HepG2 (cell line): ENCODE measurements around the gene CTIF. TPM values are rescaled to one million over a fixed set of nuclear protein-coding genes. Genes with fewer than 3 reads are reported as not detected.
A peak's percentile ranks its signal among the peaks of the same experiment; 100 is the strongest.

Experiments
- ATAC-seq: fragments of 200-7000 bp; cut with Tn5 transposase; 3 replicates; pipeline ENCODE4 v1.9.1; 2020; ENCODE audit warnings: mild to moderate bottlenecking, moderate library complexity
- Bru-seq: library from RNA; stranded (reverse); fragments of 400-500 nt; gene quantifications from one replicate; lab custom pipeline; 2021; lab: Mats Ljungman, UMichigan
- BruChase-seq, 2 experiments: library from RNA; stranded (reverse); fragments of 400-500 nt; gene quantifications; one replicate each; lab custom pipeline; 2021; lab: Mats Ljungman, UMichigan
- BruUV-seq: library from RNA; stranded (reverse); fragments of 400-500 nt; replicated peaks from 2 replicates; lab custom pipeline; 2021; lab: Mats Ljungman, UMichigan
- CTCF ChIA-PET: fragments of 300-600 bp; formaldehyde crosslinking; extraction: SDS; loops from one replicate; lab custom pipeline; 2021; ENCODE audit warnings: low total read pairs, inconsistent platforms, low intra/inter-chr PET ratio; lab: Yijun Ruan, JAX
- POLR2A ChIA-PET: fragments of 350-600 bp; sonication (Branson Sonifier 250); formaldehyde crosslinking; loops from one replicate; lab custom pipeline; 2020; ENCODE audit warnings: antibody characterized with exemption, inconsistent platforms; lab: Yijun Ruan, JAX
- DNase-seq: peaks from one replicate; pipeline ENCODE4 v3.0.0-alpha.2; 2015; ENCODE audit warnings: low spot score
- FAIRE-seq: peaks from 3 replicates; lab custom pipeline; 2011; peaks lifted over from hg19 to GRCh38; lab: Jason Lieb, UNC
- H2AFZ ChIP-seq: one replicate; pipeline ENCODE4 v1.6.1; 2011; ENCODE audit warnings: low read length, inconsistent platforms
- H3K27ac ChIP-seq: fragments of 300-600 bp; 3 replicates; pipeline ENCODE4 v1.8.0; 2011; ENCODE audit warnings: mixed run types, mild to moderate bottlenecking, mixed read lengths, low read length, inconsistent platforms; ENCODE audit not compliant: insufficient read depth; ENCODE audit errors: extremely low read length
- H3K27me3 ChIP-seq, 2 experiments: fragments of 200-600 bp in 1 of 2; 2 replicates in 1 of 2; 3 replicates in 1 of 2; pipeline versions ENCODE4 v1.6.0 to v1.8.0; 2011; ENCODE audit warnings: low read length in 2 of 2, mild to moderate bottlenecking in 2 of 2, moderate library complexity in 2 of 2, inconsistent platforms in 1 of 2; ENCODE audit not compliant: insufficient read depth in 2 of 2, control insufficient read depth in 1 of 2
- H3K36me3 ChIP-seq, 2 experiments: fragments of 200-600 bp in 1 of 2; replicated peaks in 1 of 2; 2 replicates in 1 of 2; 3 replicates in 1 of 2; pipeline versions ENCODE4 v1.5.1 to v1.8.0; 2011; ENCODE audit warnings: low read length in 2 of 2, inconsistent platforms in 1 of 2; ENCODE audit not compliant: insufficient read depth in 2 of 2, control insufficient read depth in 1 of 2
- H3K4me1 ChIP-seq: 2 replicates; pipeline ENCODE4 v1.5.1; 2012; ENCODE audit warnings: low read length, inconsistent platforms; ENCODE audit not compliant: insufficient read depth
- H3K4me2 ChIP-seq: 2 replicates; pipeline ENCODE4 v1.6.0; 2011; ENCODE audit warnings: low read depth, low read length, inconsistent platforms
- H3K4me3 ChIP-seq, 3 experiments: fragments of 200-600 bp in 1 of 3; sonication (generic), shearing (Covaris generic) in 1 of 3; replicated peaks in 1 of 3; 2 replicates each; pipeline ENCODE4 v1.5.1; 2011 to 2016; ENCODE audit warnings: low read length in 3 of 3, inconsistent platforms in 2 of 3, low read depth in 2 of 3, mild to moderate bottlenecking in 2 of 3, control low read depth in 1 of 3, mixed read lengths in 1 of 3; ENCODE audit not compliant: insufficient read depth in 1 of 3
- H3K79me2 ChIP-seq: one replicate; pipeline ENCODE4 v1.6.1; 2011; ENCODE audit warnings: low read length, inconsistent platforms; ENCODE audit not compliant: insufficient read depth
- H3K9ac ChIP-seq: 2 replicates; pipeline ENCODE4 v1.6.0; 2011; ENCODE audit warnings: mild to moderate bottlenecking, low read depth, low read length, inconsistent platforms; ENCODE audit not compliant: insufficient read depth
- H3K9me3 ChIP-seq: 2 replicates; pipeline ENCODE4 v1.5.1; 2012; ENCODE audit warnings: mild to moderate bottlenecking, low read length
- H4K20me1 ChIP-seq: 2 replicates; pipeline ENCODE4 v1.6.0; 2011; ENCODE audit warnings: inconsistent platforms, mild to moderate bottlenecking, low read length, moderate library complexity; ENCODE audit not compliant: insufficient read depth
- ESRRA ChIP-seq: sonication (generic); formaldehyde crosslinking; IDR thresholded peaks from 2 replicates; pipeline ENCODE4 v1.5.1; 2020; ENCODE audit warnings: mild to moderate bottlenecking, low read depth, missing genetic modification reagents
- HOXD1 ChIP-seq: sonication (generic); formaldehyde crosslinking; IDR thresholded peaks from 2 replicates; pipeline ENCODE4 v1.5.0; 2020; ENCODE audit warnings: missing genetic modification reagents
- NAIF1 ChIP-seq: sonication (generic); formaldehyde crosslinking; IDR thresholded peaks from 2 replicates; pipeline ENCODE4 v1.5.0; 2020; ENCODE audit warnings: mild to moderate bottlenecking, missing genetic modification reagents, borderline replicate concordance
- RXRA ChIP-seq: sonication (generic); formaldehyde crosslinking; IDR thresholded peaks from 2 replicates; pipeline ENCODE4 v1.5.1; 2020; ENCODE audit warnings: missing genetic modification reagents
- SNAI1 ChIP-seq: sonication (generic); formaldehyde crosslinking; IDR thresholded peaks from 2 replicates; pipeline ENCODE4 v1.5.0; 2020; ENCODE audit warnings: mild to moderate bottlenecking, missing genetic modification reagents, borderline replicate concordance
- ZBTB3 ChIP-seq: sonication (generic); formaldehyde crosslinking; IDR thresholded peaks from 2 replicates; pipeline ENCODE4 v1.4.0; 2020; ENCODE audit warnings: low read depth, mild to moderate bottlenecking, moderate library complexity, missing genetic modification reagents, borderline replicate concordance
- ZNF251 ChIP-seq: sonication (generic); formaldehyde crosslinking; IDR thresholded peaks from 2 replicates; pipeline ENCODE4 v1.9.0; 2021; ENCODE audit warnings: mild to moderate bottlenecking, missing genetic modification reagents
- ZSCAN29 ChIP-seq: sonication (generic); formaldehyde crosslinking; conservative IDR thresholded peaks from 2 replicates; pipeline ENCODE4 v1.4.0; 2020; ENCODE audit warnings: mild to moderate bottlenecking, missing genetic modification reagents
- WGBS: methylation state at CpG from one replicate; pipeline ENCODE4 v1.1.6; 2017; ENCODE audit warnings: low lambda C conversion rate; 5-methylcytosine and 5-hydroxymethylcytosine counted together
- in situ Hi-C: cut with HindIII; loops from 2 replicates; pipeline ENCODE4 v1.10.0; 2017; ENCODE audit warnings: low pct_unique_long_range_greater_than_20kb; ENCODE audit not compliant: extremely low pct_ligation_motif_present
- intact Hi-C: fragments of 100-400 bp; cut with micrococcal nuclease; formaldehyde crosslinking; loops from one replicate; pipeline ENCODE4 v1.10.0; 2022; ENCODE audit not compliant: unreplicated experiment
- long read RNA-seq, 2 experiments: library from RNA in 1 of 2; library from polyadenylated mRNA in 1 of 2; stranded (forward) in 1 of 2; unstranded in 1 of 2; transcript quantifications; one replicate each; pipeline ENCODE4 v2.0.0, GENCODE V29; 2019 to 2022
- polyA minus RNA-seq, 3 experiments: library from RNA; depleted of rRNA, polyadenylated mRNA; stranded (reverse); fragments of >200 nt; gene quantifications; 2 replicates each; pipeline ENCODE4 v1.2.3, GENCODE V29; 2011; ENCODE audit warnings: low replicate concordance in 1 of 3
- polyA plus RNA-seq, 8 experiments: library from polyadenylated mRNA; depleted of rRNA in 3 of 8; stranded (reverse) in 7 of 8; unstranded in 1 of 8; fragments of >200 nt; fragmentation: Illumina TruSeq in 4 of 8; extraction: Trizol in 4 of 8; gene quantifications; 2 replicates each; pipeline versions ENCODE4 v1.2.1 to v1.2.3, GENCODE V29; 2011 to 2016; ENCODE audit warnings: low read depth in 4 of 8, missing spikeins in 1 of 8, mixed read lengths in 1 of 8; ENCODE audit not compliant: insufficient read depth in 1 of 8
- total RNA-seq, 5 experiments: library from RNA; depleted of rRNA; stranded (reverse); fragments of >200 nt; fragmentation: Illumina TruSeq; extraction: Trizol; gene quantifications; 2 replicates each; pipeline ENCODE4 v1.2.3, GENCODE V29; 2016; ENCODE audit warnings: low read depth in 1 of 5
- TF ChIP-seq, protein P1 (sequence below): sonication (generic); formaldehyde crosslinking; IDR thresholded peaks from 2 replicates; pipeline ENCODE4 v1.8.1; 2023; ENCODE audit warnings: mild to moderate bottlenecking, missing genetic modification reagents
- TF ChIP-seq, protein P2 (sequence below): sonication (generic); formaldehyde crosslinking; conservative IDR thresholded peaks from 2 replicates; pipeline ENCODE4 v1.4.0; 2020; ENCODE audit warnings: missing genetic modification reagents

The CTIF gene
- total RNA-seq (2016; rRNA removed; fragmentation: Illumina TruSeq; extraction: Trizol): 13.1 and 18.2 TPM in 2 replicates
- total RNA-seq (2016; cell fraction: cytosol; rRNA removed; fragmentation: Illumina TruSeq; extraction: Trizol; ENCODE audit: low read depth): 4.1 and 4.9 TPM in 2 replicates
- 10.5 and 19.8 TPM in 2 replicates for total RNA-seq (2016; cell fraction: insoluble cytoplasmic fraction; rRNA removed; fragmentation: Illumina TruSeq; extraction: Trizol)
- total RNA-seq (2016; cell fraction: membrane; rRNA removed; fragmentation: Illumina TruSeq; extraction: Trizol): 7.0 and 7.8 TPM in 2 replicates
- 22.7 and 28.6 TPM in 2 replicates for total RNA-seq (2016; cell fraction: nucleus; rRNA removed; fragmentation: Illumina TruSeq; extraction: Trizol)
- 22.1 and 28.0 TPM in 2 replicates for polyA plus RNA-seq (2011; rRNA removed)
- polyA plus RNA-seq (2011; cell fraction: cytosol; rRNA removed): 5.6 and 9.5 TPM in 2 replicates
- 92.5 and 147 TPM in 2 replicates for polyA plus RNA-seq (2011; cell fraction: nucleus; rRNA removed)
- polyA plus RNA-seq (2012): 14.2 and 17.3 TPM in 2 replicates
- 2.1 and 2.2 TPM in 2 replicates for polyA plus RNA-seq (2016; cell fraction: cytosol; fragmentation: Illumina TruSeq; extraction: Trizol; ENCODE audit: low read depth)
- polyA plus RNA-seq (2016; cell fraction: insoluble cytoplasmic fraction; fragmentation: Illumina TruSeq; extraction: Trizol; ENCODE audit: low read depth): 12.5 and 14.6 TPM in 2 replicates
- 6.0 and 6.2 TPM in 2 replicates for polyA plus RNA-seq (2016; cell fraction: membrane; fragmentation: Illumina TruSeq; extraction: Trizol; ENCODE audit: low read depth)
- 62.2 and 63.8 TPM in 2 replicates for polyA plus RNA-seq (2016; cell fraction: nucleus; fragmentation: Illumina TruSeq; extraction: Trizol; ENCODE audit: insufficient read depth, low read depth)
- polyA minus RNA-seq (2011; rRNA and poly(A)+ RNA removed; ENCODE audit: low replicate concordance): 14.1 and 41.2 TPM in 2 replicates
- polyA minus RNA-seq (2011; cell fraction: cytosol; rRNA and poly(A)+ RNA removed): 7.6 and 10.5 TPM in 2 replicates
- 27.8 and 33.2 TPM in 2 replicates for polyA minus RNA-seq (2011; cell fraction: nucleus; rRNA and poly(A)+ RNA removed)
- percentile 80 among the genes with signal in this experiment for Bru-seq, nascent RNA
- percentile 63 among the genes with signal in this experiment for BruChase-seq, experiment 1, labeled RNA remaining after a 6-hour chase
- percentile 74 among the genes with signal in this experiment for BruChase-seq, experiment 2, labeled RNA remaining after a 2-hour chase
- long read RNA-seq, experiment 1, full-length matches to known transcripts: 1 of 7 reads
- long read RNA-seq, experiment 1, partial matches to known transcripts: 2 of 7 reads
- long read RNA-seq, experiment 1, other reads (novel, unspliced or antisense): 4 of 7 reads
- long read RNA-seq, experiment 2, full-length matches to known transcripts: 2 of 48 reads
- long read RNA-seq, experiment 2, partial matches to known transcripts: 2 of 48 reads
- long read RNA-seq, experiment 2, other reads (novel, unspliced or antisense): 44 of 48 reads

DNA sequence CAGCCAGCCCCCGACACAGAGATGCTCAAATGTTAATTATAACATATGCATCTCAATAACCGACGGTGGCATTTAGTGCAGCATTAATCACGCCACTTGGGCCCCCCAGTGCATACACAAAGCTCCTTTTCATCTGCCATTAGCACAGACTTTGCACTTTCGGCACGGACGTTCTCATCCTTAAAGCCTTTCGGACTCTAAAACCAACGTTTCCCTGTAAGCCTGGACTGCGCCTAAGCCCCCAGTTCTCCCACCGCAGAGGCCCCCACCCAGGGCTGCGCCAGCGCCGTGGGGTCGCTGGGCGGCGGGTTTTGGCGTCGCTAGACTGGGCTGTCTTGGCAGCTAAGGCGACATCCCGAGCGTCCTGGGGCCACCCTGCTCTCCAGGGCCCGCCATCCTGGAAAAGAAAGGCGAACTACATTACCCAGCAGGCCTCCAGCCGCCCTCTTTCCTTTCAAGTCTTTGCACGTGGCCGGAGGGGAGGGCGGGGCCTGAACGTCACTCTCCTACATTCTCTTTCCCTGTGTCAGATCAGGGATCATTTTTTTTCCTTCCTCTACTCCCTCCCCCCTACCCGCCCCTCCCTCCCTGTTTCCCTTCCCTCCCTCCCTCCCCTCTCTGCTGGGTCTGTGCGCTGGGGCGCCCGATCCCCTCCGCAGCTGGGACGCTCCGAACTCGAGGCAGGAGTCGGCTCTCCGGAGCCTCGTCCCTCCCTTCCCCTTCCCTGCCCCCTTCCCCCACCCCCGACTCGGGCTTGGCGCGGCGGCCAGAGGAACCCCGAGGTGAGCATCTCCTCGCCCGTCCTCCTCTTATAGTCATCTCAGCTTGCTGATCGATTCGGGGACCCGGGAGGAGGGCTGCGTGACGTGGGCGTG is at the start of gene CTIF:
Gene CTIF (plus strand): TSS at position 501 of the 875 bp plus-strand sequence. CDS start 80,535 bp downstream, outside the sequence.
- intact Hi-C loops: loop anchor here (1.0 to 2.0 kb wide), 2 partner anchors 38 to 50 kb away; no protein-coding TSS in a partner anchor
- WGBS: under 1% methylated on average over 42 of the region's 54 CpGs
- CTCF ChIA-PET: no interaction called here
- peaks cover 11% of the 10 kb centered on the region; the same call in 1 of the 2 replicates for H4K20me1 ChIP-seq
- H3K4me2 ChIP-seq: peak within 1 kb of the TSS; percentile 89
- peak within 1 kb of the TSS; percentile 88 to 97 (median 94) for H3K4me3 ChIP-seq
- no peak within 1 kb of the TSS for H2AFZ ChIP-seq
- DNase-seq: peak; percentile 95
- peaks cover 0 to 4% of the 10 kb centered on the region in 2 experiments; a peak in 1 of 5 replicates for H3K27me3 ChIP-seq
- H3K36me3 ChIP-seq: no peaks in the 10 kb centered on the region
- H3K9me3 ChIP-seq: no peaks in the 10 kb centered on the region
- no TSS peak for BruUV-seq
- in situ Hi-C loops: loop anchor here (5.0 kb wide), 1 partner anchor 46 kb away; no protein-coding TSS in a partner anchor
- H3K4me1 ChIP-seq: peaks cover 66% of the 10 kb centered on the region
- H3K9ac ChIP-seq: peak within 1 kb of the TSS; percentile 86
- POLR2A ChIA-PET: interaction anchor here (0.5 to 2.7 kb wide), 13 partner anchors 9 to 1622 kb away, joined by 3 to 12 read pairs (median 4); no protein-coding TSS in a partner anchor
- ATAC-seq: peak; percentile 79
- FAIRE-seq: peak; percentile 90
- H3K79me2 ChIP-seq: peaks cover 35% of the 10 kb centered on the region
- H3K27ac ChIP-seq: peak within 1 kb of the TSS; percentile 75
- TF ChIP-seq HOXD1 (CRISPR knock-in tag): 0 out of 2 replicates have a peak, but pooled peaks have one; percentile 48
- TF ChIP-seq ZNF251 (CRISPR knock-in tag): no peak
- TF ChIP-seq RXRA (CRISPR knock-in tag): peak; percentile 38; the same call in 1 of the 2 replicates
- no peak for TF ChIP-seq ZSCAN29
- TF ChIP-seq, protein P1, sequence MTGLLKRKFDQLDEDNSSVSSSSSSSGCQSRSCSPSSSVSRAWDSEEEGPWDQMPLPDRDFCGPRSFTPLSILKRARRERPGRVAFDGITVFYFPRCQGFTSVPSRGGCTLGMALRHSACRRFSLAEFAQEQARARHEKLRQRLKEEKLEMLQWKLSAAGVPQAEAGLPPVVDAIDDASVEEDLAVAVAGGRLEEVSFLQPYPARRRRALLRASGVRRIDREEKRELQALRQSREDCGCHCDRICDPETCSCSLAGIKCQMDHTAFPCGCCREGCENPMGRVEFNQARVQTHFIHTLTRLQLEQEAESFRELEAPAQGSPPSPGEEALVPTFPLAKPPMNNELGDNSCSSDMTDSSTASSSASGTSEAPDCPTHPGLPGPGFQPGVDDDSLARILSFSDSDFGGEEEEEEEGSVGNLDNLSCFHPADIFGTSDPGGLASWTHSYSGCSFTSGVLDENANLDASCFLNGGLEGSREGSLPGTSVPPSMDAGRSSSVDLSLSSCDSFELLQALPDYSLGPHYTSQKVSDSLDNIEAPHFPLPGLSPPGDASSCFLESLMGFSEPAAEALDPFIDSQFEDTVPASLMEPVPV (CRISPR knock-in tag): peak; percentile 47; the same call in 1 of the 2 replicates
- TF ChIP-seq ZBTB3 (CRISPR knock-in tag): no peak
- no peak for TF ChIP-seq SNAI1
- TF ChIP-seq, protein P2, sequence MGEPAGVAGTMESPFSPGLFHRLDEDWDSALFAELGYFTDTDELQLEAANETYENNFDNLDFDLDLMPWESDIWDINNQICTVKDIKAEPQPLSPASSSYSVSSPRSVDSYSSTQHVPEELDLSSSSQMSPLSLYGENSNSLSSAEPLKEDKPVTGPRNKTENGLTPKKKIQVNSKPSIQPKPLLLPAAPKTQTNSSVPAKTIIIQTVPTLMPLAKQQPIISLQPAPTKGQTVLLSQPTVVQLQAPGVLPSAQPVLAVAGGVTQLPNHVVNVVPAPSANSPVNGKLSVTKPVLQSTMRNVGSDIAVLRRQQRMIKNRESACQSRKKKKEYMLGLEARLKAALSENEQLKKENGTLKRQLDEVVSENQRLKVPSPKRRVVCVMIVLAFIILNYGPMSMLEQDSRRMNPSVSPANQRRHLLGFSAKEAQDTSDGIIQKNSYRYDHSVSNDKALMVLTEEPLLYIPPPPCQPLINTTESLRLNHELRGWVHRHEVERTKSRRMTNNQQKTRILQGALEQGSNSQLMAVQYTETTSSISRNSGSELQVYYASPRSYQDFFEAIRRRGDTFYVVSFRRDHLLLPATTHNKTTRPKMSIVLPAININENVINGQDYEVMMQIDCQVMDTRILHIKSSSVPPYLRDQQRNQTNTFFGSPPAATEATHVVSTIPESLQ (CRISPR knock-in tag): no peak
- no peak for TF ChIP-seq ESRRA (CRISPR knock-in tag)
- no peak for TF ChIP-seq NAIF1
